SIG-M5 treated with dmso at 0.1 percent for 504 hours (cell line): ENCODE results near the gene SMAD7.

Experiments
- DNase-seq: peaks from one replicate; lab custom pipeline; 2025; ENCODE audit not compliant: unreplicated experiment; lab: John Stamatoyannopoulos, UW

The SMAD7 gene

GRCh38 chr18:48950536-48951447, at the start of gene SMAD7:
Gene SMAD7, minus strand, starts transcription at chr18:48950965. Its CDS starts 541 bp downstream, at chr18:48950424.
- peak; percentile 27 for DNase-seq

DNA sequence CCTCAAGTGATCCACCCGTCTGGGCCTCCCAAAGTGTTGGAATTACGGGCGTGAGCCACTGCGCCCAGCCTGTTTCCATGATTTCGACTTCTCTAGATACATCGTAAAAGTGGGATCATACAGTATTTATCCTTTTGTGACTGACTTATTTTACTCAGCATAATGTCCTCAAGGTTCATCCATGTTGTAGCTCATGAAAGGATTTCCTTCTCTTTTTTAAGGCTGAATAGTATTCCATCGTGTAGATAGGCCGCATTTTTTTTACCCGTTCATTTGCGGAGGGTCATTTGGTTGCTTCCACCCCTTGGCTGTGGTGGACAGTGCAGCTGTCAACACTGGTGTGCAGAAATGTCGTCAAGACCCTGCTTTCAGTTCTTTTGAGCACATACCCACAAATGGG, 48.8 kb upstream of the SMAD7 start:
- no peak for DNase-seq

- DNase-seq, result peak; percentile 77
Observed at GRCh38 chr18:48997985-48998831, 47.4 kb upstream of the SMAD7 start.

DNA sequence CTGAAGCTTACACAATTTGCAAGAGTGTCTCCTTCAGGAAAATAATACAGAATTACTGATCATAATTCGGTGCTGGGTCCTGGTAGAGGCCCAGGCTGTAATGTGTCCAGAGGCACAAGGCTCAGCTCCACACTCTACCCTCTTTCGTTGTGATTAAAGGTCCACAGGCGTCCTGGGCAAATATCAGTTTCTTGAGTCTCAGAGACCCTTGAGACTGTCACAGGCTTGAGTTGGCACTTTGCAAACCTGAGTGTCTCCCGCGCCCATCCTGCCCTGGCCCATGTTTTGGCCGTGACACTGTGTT, 46.9 kb upstream of the SMAD7 start:
- no peak for DNase-seq

DNA sequence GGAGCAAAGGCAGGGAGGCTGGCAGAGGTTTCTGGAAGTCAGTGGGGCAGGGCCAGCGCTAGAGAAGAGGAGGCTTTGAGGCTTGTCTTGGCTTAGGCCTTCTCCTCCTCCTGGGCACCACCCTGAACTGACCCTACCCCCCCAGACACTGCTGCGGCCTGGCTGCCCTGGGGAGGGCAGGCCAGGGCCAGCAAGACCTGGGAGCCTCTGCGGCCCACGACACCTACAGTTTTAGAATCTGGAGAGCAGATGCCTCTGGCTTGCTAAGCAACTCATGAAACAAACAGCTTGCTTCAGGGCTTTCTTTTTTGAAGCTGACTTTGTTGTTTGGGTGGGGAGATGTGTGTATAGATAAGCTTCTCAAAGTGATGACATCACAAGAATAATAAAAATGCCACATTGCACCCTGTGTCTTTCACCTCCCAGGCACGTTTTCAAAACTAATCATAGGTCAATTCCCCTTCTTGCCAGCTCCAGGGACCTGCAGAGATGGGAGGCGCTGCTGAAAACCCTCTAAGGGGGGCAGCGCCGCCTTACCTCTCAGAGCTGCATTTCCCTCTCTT, 46.2 kb upstream of the SMAD7 start:
- no peak for DNase-seq

GRCh38 chr18:48996041-48996440, 45.3 kb upstream of the SMAD7 start:
- DNase-seq, result no peak

GRCh38 chr18:48994926-48995835, 44.4 kb upstream of the SMAD7 start:
- no peak for DNase-seq

DNA sequence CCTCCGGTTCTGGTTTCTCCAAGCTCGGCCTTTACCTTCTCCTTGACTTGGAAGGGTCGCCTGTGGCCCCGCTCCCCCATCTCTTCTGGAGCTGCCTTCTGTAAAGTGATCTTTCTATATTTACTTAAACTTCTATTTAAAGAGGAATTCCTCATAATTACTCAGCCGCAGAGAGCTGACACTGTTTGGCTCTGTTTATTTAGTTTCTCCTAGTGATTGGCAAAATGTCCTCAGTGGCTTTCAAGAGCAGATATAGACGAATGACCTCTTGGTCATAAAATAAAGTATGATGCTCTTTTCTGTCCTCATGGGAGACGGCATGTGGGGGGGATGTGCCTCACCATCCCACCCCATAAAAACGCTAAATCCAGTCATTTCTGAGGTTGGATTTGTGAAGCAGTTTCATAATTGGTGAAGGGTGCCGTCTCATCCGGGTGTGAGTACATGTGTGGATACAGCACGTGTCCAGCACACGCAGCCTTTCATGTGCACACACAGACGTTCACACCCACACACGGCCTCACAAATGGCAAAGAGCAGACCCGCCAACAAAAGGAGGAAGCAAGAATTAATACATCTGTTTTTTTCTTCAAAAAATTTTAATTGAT, 43.4 kb upstream of the SMAD7 start:
- DNase-seq, result no peak

DNA sequence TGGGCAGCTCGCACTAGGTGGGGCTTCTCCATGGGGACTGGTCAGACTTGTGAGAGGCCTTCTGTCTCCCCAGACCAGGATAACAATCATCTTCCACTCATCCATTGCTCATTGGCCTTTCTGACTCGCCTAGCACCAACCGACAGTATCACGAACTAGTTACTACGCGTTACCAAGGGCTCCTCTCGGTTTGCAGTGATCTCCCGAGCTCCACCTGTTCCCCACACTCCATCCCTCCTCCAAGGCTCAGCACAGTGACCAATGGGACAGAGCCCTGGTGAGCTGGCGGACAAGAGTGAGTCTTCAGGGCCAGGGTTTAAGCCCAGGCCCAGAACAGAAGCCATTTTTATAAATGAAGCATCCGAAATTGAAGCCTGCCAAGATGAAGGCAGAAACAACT, 42.8 kb upstream of the SMAD7 start:
- no peak for DNase-seq

DNA sequence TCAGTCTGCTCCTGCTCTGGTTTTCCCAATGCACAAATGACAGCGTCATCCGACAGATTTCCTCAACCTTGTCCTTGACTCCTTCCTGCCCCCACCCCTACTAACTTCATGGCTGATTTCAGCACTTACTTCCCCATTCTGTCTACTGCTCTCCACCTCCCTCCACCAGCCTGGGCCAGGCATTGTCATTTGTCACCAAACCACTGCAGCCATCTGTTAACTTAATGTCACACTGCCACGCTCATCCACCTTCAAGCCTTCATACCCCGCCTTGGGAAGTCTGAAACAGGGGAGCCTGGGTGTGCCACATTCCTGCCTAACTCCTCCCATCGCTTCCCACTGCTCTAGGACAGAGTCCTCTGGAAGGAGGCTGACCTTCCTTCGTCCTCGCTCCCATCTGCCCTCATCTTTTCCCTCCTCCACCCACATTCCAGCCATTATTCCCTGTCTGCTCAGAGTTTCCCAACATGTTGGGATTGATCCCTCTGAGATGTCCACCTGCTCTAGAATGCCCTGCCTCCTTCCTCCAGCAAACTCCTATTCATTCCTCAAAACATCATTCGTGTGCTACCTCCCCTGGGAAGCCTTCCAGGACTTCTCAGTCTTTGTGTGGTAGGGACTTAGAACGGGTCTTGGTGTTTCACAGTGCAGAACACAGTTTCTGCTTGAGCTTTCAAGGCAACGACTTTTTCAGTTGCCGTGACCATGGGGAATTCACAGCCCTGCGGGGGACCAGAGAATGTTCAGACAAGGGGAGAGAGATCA, 42.2 kb upstream of the SMAD7 start:
- DNase-seq, result peak; percentile 94

DNA sequence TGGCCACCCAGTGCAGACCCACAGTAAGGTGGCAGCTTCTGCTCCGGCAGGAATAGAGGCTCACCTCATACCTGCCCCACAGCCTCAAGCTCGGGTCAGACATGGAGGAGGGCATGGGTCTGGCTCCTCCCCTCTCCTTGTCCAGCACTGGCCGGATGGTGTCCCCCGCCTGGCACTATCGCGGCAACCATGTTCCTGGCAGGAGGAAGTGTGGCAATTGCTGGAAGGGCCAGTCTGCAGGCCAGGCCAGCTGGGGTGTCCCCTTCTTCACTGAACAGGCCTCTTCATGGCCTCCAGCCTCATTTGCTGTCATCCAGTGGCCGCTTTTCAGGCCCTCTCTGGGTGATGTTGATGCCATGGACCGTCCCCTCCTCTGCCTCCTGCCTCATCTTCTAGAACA, 41.4 kb upstream of the SMAD7 start:
- DNase-seq, result no peak

GRCh38 chr18:48991676-48992075, 40.9 kb upstream of the SMAD7 start:
- no peak for DNase-seq

DNA sequence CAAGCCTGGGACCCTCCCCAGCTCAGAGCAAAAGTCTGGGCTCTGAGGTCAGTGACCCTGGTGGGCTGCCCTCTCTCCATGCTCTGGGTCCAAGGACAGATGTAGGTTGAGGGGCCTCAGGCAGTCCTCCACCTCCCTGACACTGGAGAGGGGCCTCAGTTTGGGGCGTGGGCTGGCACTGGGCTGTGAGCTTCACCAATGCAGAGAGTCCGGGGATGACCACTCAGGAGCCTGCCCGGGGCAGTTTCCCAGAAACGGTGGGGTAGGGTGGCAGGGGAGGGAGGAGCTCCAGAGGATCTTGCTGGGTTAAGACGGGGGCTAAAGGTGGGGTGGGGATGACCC, 40.5 kb upstream of the SMAD7 start:
- no peak for DNase-seq

DNA sequence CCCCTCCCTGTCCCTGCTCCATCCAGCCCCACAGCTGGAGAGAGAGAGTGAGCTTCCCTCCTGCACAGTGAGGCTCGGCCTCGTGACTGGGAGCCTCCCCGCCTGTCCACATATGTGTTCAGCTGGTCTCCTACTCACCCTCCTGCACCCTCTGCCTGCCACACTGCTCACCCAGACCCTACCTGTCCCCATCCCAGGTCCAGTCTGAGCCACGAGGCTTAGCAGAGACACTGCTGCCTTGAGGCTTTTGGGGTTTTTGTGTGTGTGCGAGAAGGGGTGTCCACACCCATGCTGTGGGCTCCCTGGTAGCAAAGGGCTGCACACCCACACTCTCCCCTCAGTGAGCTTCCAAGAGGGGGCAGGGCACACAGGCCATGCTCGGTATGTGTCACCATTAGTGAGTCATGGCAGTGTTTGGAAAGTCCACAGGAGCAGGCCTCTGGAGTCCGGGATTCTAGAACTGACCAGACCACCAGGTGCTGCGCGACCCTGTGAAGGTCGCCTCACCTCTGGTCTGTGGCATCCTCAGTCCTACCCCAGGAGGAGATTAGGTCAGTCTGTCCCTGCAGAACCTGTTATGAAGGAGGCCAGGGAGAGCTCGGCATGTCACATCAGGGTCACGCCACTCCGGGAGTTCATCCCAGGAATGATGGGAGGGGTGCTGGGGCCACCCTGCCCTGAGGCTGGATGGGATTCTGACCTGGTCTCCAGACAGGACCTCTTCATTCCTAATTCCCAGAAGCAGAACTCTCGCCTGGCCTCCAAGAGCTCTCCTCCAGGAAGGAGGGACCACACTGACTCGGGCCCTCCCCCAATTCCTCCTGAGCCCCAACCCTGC, 39.9 kb upstream of the SMAD7 start:
- DNase-seq, result no peak

DNA sequence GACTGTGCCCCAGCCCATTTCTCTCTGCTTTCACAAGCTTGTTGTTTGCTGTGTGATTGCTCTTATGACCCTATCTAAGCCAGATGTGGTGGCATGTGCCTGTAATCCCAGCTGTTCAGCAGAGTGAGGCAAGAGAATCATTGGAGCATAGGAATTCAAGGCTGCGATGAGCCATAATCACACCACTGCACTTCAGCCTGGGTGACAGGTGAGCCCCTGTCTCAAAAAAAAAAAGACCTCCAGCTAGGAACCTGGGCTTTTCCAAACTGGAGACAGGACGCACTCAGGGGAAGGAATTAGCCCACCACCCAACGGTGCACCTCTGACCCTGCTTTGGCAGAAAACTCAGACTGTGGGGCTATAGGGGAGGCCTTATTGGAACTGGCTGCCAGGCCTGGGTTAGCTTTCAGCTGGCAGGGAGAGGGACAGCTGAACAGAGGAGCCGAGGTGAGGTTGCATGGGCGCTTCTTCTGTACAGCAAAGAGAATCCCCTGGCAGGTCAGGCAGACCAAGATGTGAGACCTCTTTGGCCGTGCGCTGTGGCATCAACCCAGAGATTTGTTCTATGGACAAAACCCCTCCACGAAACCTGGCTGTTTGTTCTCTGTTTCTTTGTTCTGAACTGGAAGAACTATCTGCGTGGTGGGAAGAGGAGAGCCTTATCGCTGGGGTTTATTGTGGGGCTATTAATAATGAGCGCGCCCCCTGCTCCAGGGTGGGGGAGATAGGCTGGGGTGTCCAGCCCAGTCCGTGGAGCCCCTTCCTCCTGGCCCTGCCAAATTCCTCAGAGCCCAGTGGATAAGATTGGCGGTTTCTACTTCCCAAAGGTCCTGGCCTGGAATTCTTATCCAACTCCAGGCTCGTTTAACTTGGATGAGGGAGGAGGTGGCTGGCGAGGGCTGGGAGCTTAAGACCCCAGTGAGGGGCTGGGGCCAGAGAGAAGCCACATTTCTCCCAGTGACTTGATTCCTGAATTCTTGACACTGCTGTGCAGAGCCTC, 38.8 kb upstream of the SMAD7 start:
- DNase-seq, result no peak

- no peak for DNase-seq
Observed at GRCh38 chr18:48988508-48989303, 37.9 kb upstream of the SMAD7 start.

DNA sequence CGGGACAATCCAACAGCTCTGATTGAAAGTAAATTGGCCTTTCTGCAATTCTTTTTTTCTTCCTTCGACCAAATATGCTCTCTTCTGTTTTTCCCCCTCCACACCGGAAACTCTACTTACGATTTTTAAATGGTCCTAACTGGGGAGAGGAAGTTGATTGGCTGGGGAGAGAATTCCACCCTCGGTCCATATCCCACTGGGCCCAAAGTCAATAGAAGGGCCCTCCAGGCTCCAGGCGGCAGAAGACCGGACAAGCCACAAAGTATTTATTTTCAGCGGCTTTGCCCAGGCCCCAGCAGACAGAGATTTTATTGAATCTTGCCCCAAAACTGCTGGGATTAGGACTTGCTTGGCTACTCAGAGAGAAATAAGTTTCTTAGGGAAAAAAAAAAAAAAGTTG, 37.1 kb upstream of the SMAD7 start:
- no peak for DNase-seq
